Transverse colon (tissue), 4 donors: ENCODE results near the gene RNF44. TPM values are rescaled to one million over a fixed set of nuclear protein-coding genes. Genes with fewer than 3 reads are reported as not detected.

Experiments used
- DNase-seq: peaks from one replicate; pipeline ENCODE4 v3.0.0-alpha.2; 2019
- H3K27ac ChIP-seq, 4 donors: fragments of 200-600 bp; sonication (generic); 2 replicates each; pipeline ENCODE4 v1.5.1; 2016 to 2018; ENCODE audit warnings: inconsistent platforms in 4 of 4
- H3K27me3 ChIP-seq: fragments of 200-600 bp; sonication (generic); 2 replicates; pipeline ENCODE4 v1.5.1; 2017; ENCODE audit warnings: inconsistent platforms
- H3K36me3 ChIP-seq, 4 donors: fragments of 200-600 bp; sonication (generic); 2 replicates each; pipeline ENCODE4 v1.5.1; 2017 to 2019; ENCODE audit warnings: inconsistent platforms in 4 of 4
- H3K4me1 ChIP-seq, 4 donors: fragments of 200-600 bp; sonication (generic); 2 replicates each; pipeline ENCODE4 v1.5.1; 2017 to 2020; ENCODE audit warnings: inconsistent platforms in 4 of 4
- H3K4me3 ChIP-seq, 4 donors: fragments of 200-600 bp; sonication (generic); 1 replicate in 1 of 4; 2 replicates in 3 of 4; pipeline versions ENCODE4 v1.5.1 to v1.6.1; 2017 to 2019; ENCODE audit warnings: inconsistent platforms in 4 of 4
- H3K9me3 ChIP-seq, 2 donors: fragments of 200-600 bp; sonication (generic); 2 replicates each; pipeline ENCODE4 v1.5.1; 2017 to 2019; ENCODE audit warnings: inconsistent platforms in 2 of 2
- CTCF ChIP-seq, 5 experiments: fragments of 200-600 bp in 3 of 5; fragments of 450-650 bp in 2 of 5; sonication (generic) in 3 of 5; IDR thresholded peaks; 1 replicate in 2 of 5; 2 replicates in 3 of 5; pipeline ENCODE4 v1.5.1; 2016 to 2017; ENCODE audit warnings: antibody characterized with exemption in 5 of 5, inconsistent platforms in 3 of 5, mild to moderate bottlenecking in 2 of 5, moderate library complexity in 1 of 5
- EP300 ChIP-seq: sonication (generic); formaldehyde crosslinking; IDR thresholded peaks from one replicate; pipeline ENCODE4 v1.6.1; 2017; ENCODE audit warnings: antibody characterized with exemption, low read depth
- POLR2A ChIP-seq: fragments of 450-650 bp; IDR thresholded peaks from one replicate; pipeline ENCODE4 v1.6.1; 2016; ENCODE audit warnings: antibody characterized with exemption, mild to moderate bottlenecking, moderate library complexity
- POLR2AphosphoS5 ChIP-seq, 3 donors: sonication (generic); formaldehyde crosslinking; IDR thresholded peaks; one replicate each; pipeline ENCODE4 v1.6.1; 2016; ENCODE audit warnings: antibody characterized with exemption in 3 of 3
- WGBS, 2 donors: methylation state at CpG; one replicate each; pipeline ENCODE4 v1.1.5; 2018; ENCODE audit warnings: low coverage in 1 of 2; 5-methylcytosine and 5-hydroxymethylcytosine counted together
- in situ Hi-C, 4 donors: fragments of 200-750 bp; cut with MboI; loops; one replicate each; pipeline versions ENCODE4 v1.15.0 to v1.15.1; 2017; ENCODE audit warnings: low sequenced_read_pairs in 3 of 4, low pct_ligation_motif_present in 1 of 4, low pct_unique_long_range_greater_than_20kb in 1 of 4
- intact Hi-C: fragments of 100-400 bp; cut with DNase I; formaldehyde crosslinking; loops from one replicate; pipeline ENCODE4 v1.15.1; 2023; ENCODE audit warnings: low total_unique reads
- small RNA-seq, 4 donors: library from RNA; depleted of rRNA; stranded (forward); fragments of <200 nt; gene quantifications; one replicate each; pipeline ENCODE3, GENCODE V24; 2016
- total RNA-seq, 4 donors: library from RNA; depleted of rRNA; stranded (reverse); fragments of >200 nt; gene quantifications; one replicate each; pipeline ENCODE4 v1.1.0, GENCODE V29; 2016

Gene RNF44
- total RNA-seq, 4 donors from 2014 or later: 43.8 to 65.6 (median 54.8) TPM

GRCh38 chr5:176486189-176486757 is 50.9 kb downstream of the RNF44 start:
- H3K4me1 ChIP-seq: no peaks in the 10 kb centered on the region
- WGBS, 2 donors: 79 to 86% methylated on average over 7 of the region's 7 CpGs
- TF ChIP-seq CTCF (IDR thresholded peaks at IDR 0.05) (no peak), POLR2A (no peak), POLR2AphosphoS5 (IDR thresholded peaks at IDR 0.05) (no peak), EP300 (no peak)
- no peak for DNase-seq
- no peak overlapping the region for H3K27ac ChIP-seq
- H3K9me3 ChIP-seq: no peaks in the 10 kb centered on the region
- intact Hi-C loops: no loop called here
- no peak overlapping the region for H3K4me3 ChIP-seq
- H3K36me3 ChIP-seq: peaks cover 0 to 43% (median 9%) of the 10 kb centered on the region in 4 donors
- in situ Hi-C loops: no loop called here
- no peaks in the 10 kb centered on the region for H3K27me3 ChIP-seq

- no peak overlapping the region for H3K4me3 ChIP-seq
- no peak overlapping the region for H3K27ac ChIP-seq
- H3K27me3 ChIP-seq: no peaks in the 10 kb centered on the region
- H3K4me1 ChIP-seq: no peaks in the 10 kb centered on the region
- in situ Hi-C loops: no loop called here
- TF ChIP-seq POLR2AphosphoS5 (IDR thresholded peaks at IDR 0.05): no peak
- no peak for TF ChIP-seq POLR2A
- no peak for TF ChIP-seq CTCF (IDR thresholded peaks at IDR 0.05)
- WGBS, 2 donors: 82% methylated on average over 2 of the region's 2 CpGs; no CpG with 5 or more reads in 1 of the 2 donors
- intact Hi-C loops: no loop called here
- H3K9me3 ChIP-seq: no peaks in the 10 kb centered on the region
- no peak for DNase-seq
- H3K36me3 ChIP-seq: peaks cover 0 to 35% (median 10%) of the 10 kb centered on the region in 4 donors
These were observed 52.0 kb downstream of the RNF44 start for GRCh38 chr5:176485176-176485575.

- TF ChIP-seq CTCF (IDR thresholded peaks at IDR 0.05) (no peak), EP300 (no peak), POLR2AphosphoS5 (IDR thresholded peaks at IDR 0.05) (no peak), POLR2A (no peak)
- no peaks in the 10 kb centered on the region for H3K9me3 ChIP-seq
- H3K27ac ChIP-seq: no peak overlapping the region
- intact Hi-C loops (no loop called here), in situ Hi-C loops (no loop called here)
- no peaks in the 10 kb centered on the region for H3K27me3 ChIP-seq
- H3K36me3 ChIP-seq: peaks cover 0 to 30% (median 12%) of the 10 kb centered on the region in 4 donors
- 88 to 100% methylated on average over 1 to 4 of the region's 4 CpGs for WGBS, 2 donors
- no peaks in the 10 kb centered on the region for H3K4me1 ChIP-seq
- no peak for DNase-seq
- H3K4me3 ChIP-seq: no peak overlapping the region
These were observed 55.5 kb downstream of the RNF44 start for GRCh38 chr5:176481711-176482110.

Small RNA genes within 50 kb of the gene (small RNA-seq; reads per million reads assigned to genes)
- gene RF00019 (0 reads per million in 4 donors), gene RN7SL684P (0 to 0.55 (median 0.06) reads per million in 4 donors)

Other genes starting within 250 kb of the RNF44 start
- 100 to 1,000 TPM in 3 of 4 donors, 10 to 100 TPM in 1; 80.8 to 157 (median 111) TPM for gene KIAA1191, start 175.6 kb downstream of the RNF44 start, total RNA-seq
- 1 to 10 TPM; 1.1 to 4.9 (median 2.6) TPM for gene ARL10, start 171.9 kb downstream of the RNF44 start, total RNA-seq
- gene NOP16, start 148.8 kb downstream of the RNF44 start, total RNA-seq: 10 to 100 TPM in 1 of 4 donors, 1 to 10 TPM in 3; 1.8 to 12.7 (median 8.5) TPM
- 100 to 1,000 TPM; 158 to 320 (median 207) TPM for gene HIGD2A, start 148.7 kb downstream of the RNF44 start, total RNA-seq
- 100 to 1,000 TPM; 167 to 272 (median 265) TPM for gene CLTB, start 120.9 kb downstream of the RNF44 start, total RNA-seq
- gene FAF2, start 89.0 kb downstream of the RNF44 start, total RNA-seq: 10 to 100 TPM in 3 of 4 donors, 1 to 10 TPM in 1; 3.8 to 32.4 (median 26.5) TPM
- 100 to 1,000 TPM in 2 of 4 donors, 10 to 100 TPM in 2; 15.5 to 257 (median 104) TPM for gene CDHR2, start 11.9 kb upstream of the RNF44 start, total RNA-seq
- gene GPRIN1, start 72.8 kb upstream of the RNF44 start, total RNA-seq: 1 to 10 TPM; 1.6 to 9.7 (median 3.6) TPM
- gene SNCB, start 93.1 kb upstream of the RNF44 start, total RNA-seq: not detected
- not detected for gene EIF4E1B, start 93.3 kb upstream of the RNF44 start, total RNA-seq
- 100 to 1,000 TPM in 1 of 4 donors, 10 to 100 TPM in 3; 27.2 to 227 (median 36.1) TPM for gene TSPAN17, start 110.1 kb upstream of the RNF44 start, total RNA-seq